ENCODE measurements around the gene PTX4. TPM values are rescaled to one million over a fixed set of nuclear protein-coding genes. Genes with fewer than 3 reads are reported as not detected.

Gene PTX4
- total RNA-seq, 1 donor from 2014 or later, result not detected

DNA sequence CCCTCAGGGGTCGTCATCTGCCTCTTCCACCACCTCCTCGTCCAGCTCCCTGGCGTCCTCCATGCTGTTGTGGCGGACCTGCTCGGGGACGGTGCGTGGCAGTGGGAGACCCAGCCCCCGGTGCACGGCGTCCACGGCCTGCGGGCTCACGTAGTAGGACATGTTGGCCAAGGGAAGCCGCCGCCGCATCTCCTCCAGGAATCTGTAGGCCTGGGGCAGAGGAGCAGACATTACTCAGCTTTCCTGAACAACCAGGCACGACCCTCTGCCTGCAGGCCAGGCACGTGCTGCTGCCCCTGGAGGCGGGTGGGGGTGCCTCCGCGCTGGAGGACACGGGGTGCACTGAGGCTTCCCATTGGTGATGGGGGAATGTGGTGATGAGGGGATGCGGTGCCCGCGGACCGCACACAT, 22.2 kb upstream of the PTX4 start:
- Mint-ChIP-seq H3K27me3 (no peaks in the 10 kb centered on the region), H3K4me1 (ENCODE audit: low read depth) (no peaks in the 10 kb centered on the region), H3K4me3 (ENCODE audit: low read depth) (no peak overlapping the region), H3K9me3 (ENCODE audit: low read depth) (peaks cover 7% of the 10 kb centered on the region), H3K36me3 (ENCODE audit: insufficient read depth) (peaks cover 24% of the 10 kb centered on the region), H3K27ac (peak overlapping the region; percentile 56)
- TF ChIP-seq, protein P1, sequence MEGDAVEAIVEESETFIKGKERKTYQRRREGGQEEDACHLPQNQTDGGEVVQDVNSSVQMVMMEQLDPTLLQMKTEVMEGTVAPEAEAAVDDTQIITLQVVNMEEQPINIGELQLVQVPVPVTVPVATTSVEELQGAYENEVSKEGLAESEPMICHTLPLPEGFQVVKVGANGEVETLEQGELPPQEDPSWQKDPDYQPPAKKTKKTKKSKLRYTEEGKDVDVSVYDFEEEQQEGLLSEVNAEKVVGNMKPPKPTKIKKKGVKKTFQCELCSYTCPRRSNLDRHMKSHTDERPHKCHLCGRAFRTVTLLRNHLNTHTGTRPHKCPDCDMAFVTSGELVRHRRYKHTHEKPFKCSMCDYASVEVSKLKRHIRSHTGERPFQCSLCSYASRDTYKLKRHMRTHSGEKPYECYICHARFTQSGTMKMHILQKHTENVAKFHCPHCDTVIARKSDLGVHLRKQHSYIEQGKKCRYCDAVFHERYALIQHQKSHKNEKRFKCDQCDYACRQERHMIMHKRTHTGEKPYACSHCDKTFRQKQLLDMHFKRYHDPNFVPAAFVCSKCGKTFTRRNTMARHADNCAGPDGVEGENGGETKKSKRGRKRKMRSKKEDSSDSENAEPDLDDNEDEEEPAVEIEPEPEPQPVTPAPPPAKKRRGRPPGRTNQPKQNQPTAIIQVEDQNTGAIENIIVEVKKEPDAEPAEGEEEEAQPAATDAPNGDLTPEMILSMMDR (IDR thresholded peaks at IDR 0.05; ENCODE audit: unreplicated experiment), result no peak
- no peak for DNase-seq (ENCODE audit: low spot score, unreplicated experiment)

- no peak overlapping the region for H3K4me3 Mint-ChIP-seq (ENCODE audit: low read depth)
- no peak overlapping the region for H3K27ac Mint-ChIP-seq
- TF ChIP-seq, protein P1 (IDR thresholded peaks at IDR 0.05; ENCODE audit: unreplicated experiment), result no peak
These were observed 21.5 kb upstream of the PTX4 start for GRCh38 chr16:1510272-1510671.

GRCh38 chr16:1509307-1510221, 20.8 kb upstream of the PTX4 start:
- H3K9me3 Mint-ChIP-seq (ENCODE audit: low read depth), result peaks cover 2% of the 10 kb centered on the region
- TF ChIP-seq, protein P1 (IDR thresholded peaks at IDR 0.05; ENCODE audit: unreplicated experiment), result no peak
- no peak for DNase-seq (ENCODE audit: low spot score, unreplicated experiment)
- H3K27ac Mint-ChIP-seq, result no peak overlapping the region
- H3K36me3 Mint-ChIP-seq (ENCODE audit: insufficient read depth), result peaks cover 17% of the 10 kb centered on the region
- H3K27me3 Mint-ChIP-seq, result no peaks in the 10 kb centered on the region
- H3K4me3 Mint-ChIP-seq (ENCODE audit: low read depth), result no peak overlapping the region
- no peaks in the 10 kb centered on the region for H3K4me1 Mint-ChIP-seq (ENCODE audit: low read depth)

More at GRCh38 chr16:1510272-1510671, 21.5 kb upstream of the PTX4 start:
- peaks cover 7% of the 10 kb centered on the region for H3K9me3 Mint-ChIP-seq (ENCODE audit: low read depth)
- no peaks in the 10 kb centered on the region for H3K27me3 Mint-ChIP-seq
- no peak for DNase-seq (ENCODE audit: low spot score, unreplicated experiment)
- H3K4me1 Mint-ChIP-seq (ENCODE audit: low read depth), result no peaks in the 10 kb centered on the region
- peaks cover 21% of the 10 kb centered on the region for H3K36me3 Mint-ChIP-seq (ENCODE audit: insufficient read depth)

- Mint-ChIP-seq H3K4me1 (ENCODE audit: low read depth) (no peaks in the 10 kb centered on the region), H3K27ac (no peak overlapping the region), H3K9me3 (ENCODE audit: low read depth) (no peaks in the 10 kb centered on the region), H3K4me3 (ENCODE audit: low read depth) (no peak overlapping the region), H3K27me3 (no peaks in the 10 kb centered on the region), H3K36me3 (ENCODE audit: insufficient read depth) (peaks cover 11% of the 10 kb centered on the region)
- no peak for DNase-seq (ENCODE audit: low spot score, unreplicated experiment)
- TF ChIP-seq, protein P1 (IDR thresholded peaks at IDR 0.05; ENCODE audit: unreplicated experiment), result no peak
These were observed 19.9 kb upstream of the PTX4 start for GRCh38 chr16:1508494-1509187.

- Mint-ChIP-seq H3K4me1 (ENCODE audit: low read depth) (no peaks in the 10 kb centered on the region), H3K27ac (no peak overlapping the region), H3K9me3 (ENCODE audit: low read depth) (no peaks in the 10 kb centered on the region), H3K27me3 (no peaks in the 10 kb centered on the region), H3K4me3 (ENCODE audit: low read depth) (no peak overlapping the region), H3K36me3 (ENCODE audit: insufficient read depth) (peaks cover 10% of the 10 kb centered on the region)
- DNase-seq (ENCODE audit: low spot score, unreplicated experiment), result no peak
- TF ChIP-seq, protein P1 (IDR thresholded peaks at IDR 0.05; ENCODE audit: unreplicated experiment), result no peak
These were observed 17.9 kb upstream of the PTX4 start for GRCh38 chr16:1506494-1507213.

Data from progenitor cell of endocrine pancreas (in vitro differentiated cells).